Nephron (organoid): Measurements from ENCODE around the gene HOXB3.

Source experiments
- H3K27ac Mint-ChIP-seq, 3 experiments: 2 replicates each; pipeline ENCODE4 v1.8.0; 2020; ENCODE audit warnings: mixed read lengths in 3 of 3, mild to moderate bottlenecking in 2 of 3, moderate library complexity in 1 of 3
- H3K27me3 Mint-ChIP-seq: 2 replicates; pipeline ENCODE4 v1.8.0; 2021; ENCODE audit warnings: low read depth, mild to moderate bottlenecking, moderate library complexity, mixed read lengths
- H3K36me3 Mint-ChIP-seq: 2 replicates; pipeline ENCODE4 v1.8.0; 2020; ENCODE audit warnings: low read depth, mixed read lengths
- H3K4me1 Mint-ChIP-seq: 2 replicates; pipeline ENCODE4 v1.8.0; 2020; ENCODE audit warnings: mixed read lengths
- H3K4me3 Mint-ChIP-seq, 3 experiments: 2 replicates each; pipeline ENCODE4 v1.8.0; 2020; ENCODE audit warnings: mild to moderate bottlenecking in 3 of 3, mixed read lengths in 3 of 3, moderate library complexity in 2 of 3
- H3K9me3 Mint-ChIP-seq: 2 replicates; pipeline ENCODE4 v1.8.0; 2020; ENCODE audit warnings: mixed read lengths
- TF ChIP-seq, protein P1 (sequence below), 3 experiments: fragments of 200-600 bp; sonication (generic); IDR thresholded peaks; one replicate each; pipeline ENCODE4 v1.5.0; 2021; ENCODE audit warnings: antibody characterized with exemption in 3 of 3; ENCODE audit not compliant: unreplicated experiment in 3 of 3

The HOXB3 gene

DNA sequence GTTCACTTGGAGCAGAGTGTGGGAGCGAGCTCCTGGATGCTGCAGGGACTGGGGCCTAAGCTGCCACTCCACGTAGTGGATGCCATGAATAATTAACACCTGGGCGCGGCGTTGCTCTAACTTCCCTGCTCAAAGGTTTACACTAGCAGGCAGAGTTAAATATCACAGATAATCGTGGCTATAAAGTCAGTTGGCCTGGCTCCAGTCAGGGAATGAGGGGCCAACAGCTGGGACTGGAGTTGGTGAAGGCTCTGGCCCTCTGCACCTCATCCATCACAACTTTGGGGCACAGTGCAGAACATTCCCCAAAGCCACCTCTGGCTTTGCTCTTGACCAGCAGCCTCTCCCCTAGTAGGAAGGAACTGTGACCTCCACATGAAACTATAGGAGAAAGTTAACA lies 22.8 kb downstream of the HOXB3 start:
- peaks cover 6% of the 10 kb centered on the region for H3K36me3 Mint-ChIP-seq
- H3K27ac Mint-ChIP-seq = no peak overlapping the region
- TF ChIP-seq, protein P1, sequence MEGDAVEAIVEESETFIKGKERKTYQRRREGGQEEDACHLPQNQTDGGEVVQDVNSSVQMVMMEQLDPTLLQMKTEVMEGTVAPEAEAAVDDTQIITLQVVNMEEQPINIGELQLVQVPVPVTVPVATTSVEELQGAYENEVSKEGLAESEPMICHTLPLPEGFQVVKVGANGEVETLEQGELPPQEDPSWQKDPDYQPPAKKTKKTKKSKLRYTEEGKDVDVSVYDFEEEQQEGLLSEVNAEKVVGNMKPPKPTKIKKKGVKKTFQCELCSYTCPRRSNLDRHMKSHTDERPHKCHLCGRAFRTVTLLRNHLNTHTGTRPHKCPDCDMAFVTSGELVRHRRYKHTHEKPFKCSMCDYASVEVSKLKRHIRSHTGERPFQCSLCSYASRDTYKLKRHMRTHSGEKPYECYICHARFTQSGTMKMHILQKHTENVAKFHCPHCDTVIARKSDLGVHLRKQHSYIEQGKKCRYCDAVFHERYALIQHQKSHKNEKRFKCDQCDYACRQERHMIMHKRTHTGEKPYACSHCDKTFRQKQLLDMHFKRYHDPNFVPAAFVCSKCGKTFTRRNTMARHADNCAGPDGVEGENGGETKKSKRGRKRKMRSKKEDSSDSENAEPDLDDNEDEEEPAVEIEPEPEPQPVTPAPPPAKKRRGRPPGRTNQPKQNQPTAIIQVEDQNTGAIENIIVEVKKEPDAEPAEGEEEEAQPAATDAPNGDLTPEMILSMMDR (IDR thresholded peaks at IDR 0.05; ENCODE audit: unreplicated experiment in 3 of 3) = no peak
- peaks cover 17% of the 10 kb centered on the region for H3K27me3 Mint-ChIP-seq
- H3K4me1 Mint-ChIP-seq = peaks cover 37% of the 10 kb centered on the region
- no peak overlapping the region for H3K4me3 Mint-ChIP-seq
- H3K9me3 Mint-ChIP-seq = no peaks in the 10 kb centered on the region

DNA sequence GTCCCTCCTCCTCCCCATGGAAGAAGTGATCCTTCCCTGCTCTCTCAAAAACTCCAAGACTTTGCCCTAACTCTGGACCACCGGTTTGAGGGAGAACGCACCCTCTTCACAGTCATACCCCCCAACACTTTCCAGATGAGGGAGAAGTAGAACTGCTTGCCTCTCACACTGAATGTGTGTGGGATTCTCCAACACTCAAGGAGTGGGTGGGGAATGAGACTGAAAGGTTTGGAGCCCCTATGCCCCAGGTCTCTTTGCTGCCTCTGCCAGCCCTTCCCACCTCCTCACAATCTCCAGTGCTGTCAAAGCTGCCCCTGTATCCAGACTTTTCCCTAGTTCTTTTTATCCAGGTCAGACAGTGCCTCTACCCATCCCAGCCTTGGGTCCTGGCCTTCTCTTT lies 23.3 kb downstream of the HOXB3 start:
- Mint-ChIP-seq H3K36me3 (peaks cover 6% of the 10 kb centered on the region), H3K9me3 (no peaks in the 10 kb centered on the region), H3K4me3 (no peak overlapping the region), H3K4me1 (peaks cover 38% of the 10 kb centered on the region), H3K27ac (no peak overlapping the region), H3K27me3 (peaks cover 14% of the 10 kb centered on the region)
- TF ChIP-seq, protein P1 (IDR thresholded peaks at IDR 0.05; ENCODE audit: unreplicated experiment in 3 of 3) = no peak

DNA sequence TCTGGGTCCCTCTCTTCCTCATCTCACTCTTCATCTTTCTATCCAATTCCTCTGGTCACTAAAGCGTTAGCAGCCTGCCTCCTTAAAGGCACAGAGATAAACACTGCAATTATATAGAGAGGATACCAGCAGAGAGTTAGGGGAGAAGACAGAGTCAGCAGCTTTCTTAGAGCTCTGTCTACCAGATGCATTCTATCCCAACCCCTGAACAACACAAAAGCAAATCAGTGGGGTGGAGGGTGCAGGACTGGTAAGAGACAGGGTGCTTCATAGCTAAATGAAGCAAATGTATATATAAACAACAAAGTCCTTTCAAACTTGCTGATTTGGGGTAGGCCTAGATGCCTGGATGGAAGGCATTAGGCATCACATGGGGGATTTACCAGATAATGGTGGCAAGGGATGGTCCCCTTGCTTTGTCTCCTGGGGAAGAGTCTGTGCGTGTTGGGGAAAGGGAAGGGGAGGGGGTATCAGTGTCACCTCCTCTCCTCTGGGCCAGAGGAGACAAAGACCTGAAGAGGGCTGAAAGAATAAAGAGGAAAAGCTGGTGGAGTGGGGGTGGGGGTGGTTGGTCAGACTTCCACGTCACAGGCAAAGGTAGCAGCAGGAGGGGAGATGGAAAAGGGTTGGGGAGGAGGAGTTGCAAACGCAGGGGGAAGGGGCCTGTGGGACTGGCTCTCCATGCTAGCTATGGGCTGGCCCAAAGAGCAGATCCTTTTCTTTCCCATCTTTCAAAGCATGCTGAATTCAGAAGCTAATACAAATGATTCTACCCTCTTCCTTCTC lies 23.9 kb downstream of the HOXB3 start:
- no peaks in the 10 kb centered on the region for H3K9me3 Mint-ChIP-seq
- H3K36me3 Mint-ChIP-seq = peaks cover under 1% of the 10 kb centered on the region
- H3K4me3 Mint-ChIP-seq = no peak overlapping the region
- peaks cover 38% of the 10 kb centered on the region for H3K4me1 Mint-ChIP-seq
- peaks cover 10% of the 10 kb centered on the region for H3K27me3 Mint-ChIP-seq
- TF ChIP-seq, protein P1 (IDR thresholded peaks at IDR 0.05; ENCODE audit: unreplicated experiment in 3 of 3) = no peak
- H3K27ac Mint-ChIP-seq = no peak overlapping the region

DNA sequence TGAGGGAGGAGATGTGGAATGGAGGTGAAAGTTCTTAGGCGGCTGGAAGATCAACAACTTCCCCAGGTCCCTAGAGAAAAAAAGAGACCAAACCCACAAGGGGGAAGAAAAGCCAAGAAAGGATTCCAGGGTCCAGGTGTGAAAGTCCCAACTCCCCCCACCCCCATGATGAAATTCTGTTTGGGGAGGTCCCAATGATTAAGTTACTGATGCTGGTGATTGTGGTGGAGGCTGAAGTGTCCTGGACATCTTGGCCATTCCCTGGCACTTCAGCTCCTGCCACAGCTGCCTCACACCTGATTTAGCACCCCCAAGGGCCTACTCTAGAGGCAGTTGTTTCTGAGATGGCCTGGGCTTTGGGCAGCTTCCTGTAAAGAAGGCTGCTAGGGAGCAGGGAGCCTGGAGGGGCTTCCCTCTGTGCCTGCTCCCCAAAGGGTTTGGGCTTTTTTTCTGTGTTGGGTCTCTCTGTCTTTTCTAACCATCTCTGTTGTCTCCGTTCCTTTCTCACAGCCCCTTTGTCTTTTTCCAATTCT lies 25.0 kb downstream of the HOXB3 start:
- H3K36me3 Mint-ChIP-seq = no peaks in the 10 kb centered on the region
- peak overlapping the region in 1 of 3 experiments; percentile 81 for H3K4me3 Mint-ChIP-seq
- H3K4me1 Mint-ChIP-seq = peaks cover 38% of the 10 kb centered on the region
- H3K9me3 Mint-ChIP-seq = no peaks in the 10 kb centered on the region
- TF ChIP-seq, protein P1 (IDR thresholded peaks at IDR 0.05; ENCODE audit: unreplicated experiment in 3 of 3) = no peak
- peaks cover 10% of the 10 kb centered on the region for H3K27me3 Mint-ChIP-seq
- no peak overlapping the region for H3K27ac Mint-ChIP-seq

DNA sequence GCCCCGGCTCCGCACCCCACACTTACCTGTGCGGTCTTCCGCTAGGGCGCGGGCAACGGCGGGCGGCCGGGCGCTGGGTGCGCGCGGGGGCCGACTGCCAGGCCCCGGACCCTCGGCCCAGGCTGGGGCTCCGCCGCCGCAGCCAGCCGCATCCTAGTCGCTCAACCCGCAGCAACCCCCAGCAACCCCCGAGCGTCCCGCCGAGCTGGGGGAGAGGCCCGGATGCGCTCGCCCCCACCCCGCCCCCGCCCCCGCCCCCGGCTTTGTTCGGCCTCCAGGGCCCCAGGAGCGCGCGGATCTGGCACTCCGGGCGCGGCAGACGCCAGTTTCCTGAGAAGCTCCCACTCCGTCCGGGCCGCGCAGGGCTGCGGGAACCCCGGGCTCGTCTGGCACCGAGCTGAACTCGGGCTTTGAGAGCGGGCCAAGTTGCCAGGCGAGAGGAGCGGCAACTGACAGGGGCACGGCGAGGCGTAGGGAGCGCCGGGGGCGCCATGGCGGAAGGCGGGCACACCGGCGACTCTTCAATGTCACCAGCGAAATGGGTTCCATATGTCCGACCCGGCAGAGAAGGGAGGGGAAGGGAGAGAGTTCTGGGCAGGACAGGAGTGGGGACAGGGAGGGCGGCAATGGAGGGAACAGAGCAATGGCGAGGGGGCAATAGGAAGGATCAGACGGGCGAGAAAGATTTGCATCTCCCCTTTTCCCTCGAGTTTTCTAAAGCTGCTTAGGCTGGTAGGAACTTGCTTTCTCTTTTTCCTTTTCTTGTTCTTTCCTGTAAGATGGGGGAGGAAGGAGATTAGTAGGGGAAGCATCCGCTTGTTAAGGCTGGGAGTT lies 25.6 kb downstream of the HOXB3 start:
- Mint-ChIP-seq H3K27me3 (peaks cover 12% of the 10 kb centered on the region), H3K9me3 (no peaks in the 10 kb centered on the region), H3K4me3 (peak overlapping the region in 1 of 3 experiments; percentile 81), H3K27ac (peak overlapping the region in 1 of 3 experiments; percentile 100), H3K4me1 (peaks cover 45% of the 10 kb centered on the region), H3K36me3 (no peaks in the 10 kb centered on the region)
- TF ChIP-seq, protein P1 (IDR thresholded peaks at IDR 0.05; ENCODE audit: unreplicated experiment in 3 of 3) = no peak
